NCI-H2171 (cell line): ENCODE data around the gene NETO2.
"Not testable (repeated sequence)": the region's sequence is repeated elsewhere in the genome, so short reads cannot be mapped to it uniquely, and the experiment has no call there.

Experiments
- DNase-seq: peaks from one replicate; lab custom pipeline; 2025; lab: John Stamatoyannopoulos, UW

Gene NETO2

DNA sequence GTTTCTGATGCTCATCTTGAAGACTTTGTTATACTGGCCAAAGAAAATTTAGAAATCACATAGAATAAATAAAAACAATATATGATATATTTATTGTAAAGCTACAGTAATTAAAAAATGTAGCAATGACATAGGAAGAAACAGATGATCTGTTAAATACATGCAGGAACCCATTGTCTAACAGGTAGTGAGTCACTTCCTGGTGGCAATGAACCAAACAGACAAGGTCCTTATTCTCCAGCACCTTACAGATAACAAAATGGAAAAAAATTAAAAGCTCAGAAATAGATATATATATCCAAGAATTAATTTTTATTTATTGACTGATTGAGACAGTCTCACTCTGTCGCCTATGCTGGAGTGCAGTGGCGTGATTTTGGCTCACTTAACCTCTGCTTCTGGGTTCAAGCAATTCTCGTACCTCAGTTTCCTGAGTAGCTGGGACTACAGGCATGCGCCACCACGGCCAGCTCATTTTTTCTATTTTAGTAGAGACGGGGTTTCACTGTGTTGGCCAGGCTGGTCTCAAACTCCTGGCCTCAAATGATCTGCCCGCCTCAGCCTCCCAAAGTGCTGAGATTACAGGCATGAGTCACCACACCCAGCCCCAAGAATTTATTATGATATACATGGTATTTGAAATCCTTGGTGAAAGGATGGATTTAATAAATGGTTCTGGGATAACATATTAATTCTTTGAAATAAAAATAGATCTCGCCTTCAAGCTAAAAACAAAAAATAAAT, 7.5 kb downstream of the NETO2 start:
- DNase-seq: no peak

DNA sequence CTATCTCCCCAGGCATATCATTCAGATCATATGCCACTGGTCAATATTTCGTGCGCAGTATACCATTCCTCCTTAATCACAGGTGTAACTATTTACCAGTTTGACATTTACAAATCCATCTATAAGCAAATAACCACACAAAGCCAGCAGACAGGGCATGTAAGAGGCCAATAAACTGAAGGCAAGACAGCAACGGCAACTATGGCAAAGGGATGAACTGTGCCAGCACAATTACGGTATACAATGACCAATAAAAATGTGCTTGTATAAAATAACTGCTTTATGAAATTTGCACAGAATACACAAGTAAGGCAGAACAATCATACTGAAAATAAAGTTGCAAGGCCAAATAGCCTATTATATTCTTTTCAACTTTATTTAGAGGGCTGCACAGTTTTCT, 9.2 kb downstream of the NETO2 start:
- no peak for DNase-seq

DNA sequence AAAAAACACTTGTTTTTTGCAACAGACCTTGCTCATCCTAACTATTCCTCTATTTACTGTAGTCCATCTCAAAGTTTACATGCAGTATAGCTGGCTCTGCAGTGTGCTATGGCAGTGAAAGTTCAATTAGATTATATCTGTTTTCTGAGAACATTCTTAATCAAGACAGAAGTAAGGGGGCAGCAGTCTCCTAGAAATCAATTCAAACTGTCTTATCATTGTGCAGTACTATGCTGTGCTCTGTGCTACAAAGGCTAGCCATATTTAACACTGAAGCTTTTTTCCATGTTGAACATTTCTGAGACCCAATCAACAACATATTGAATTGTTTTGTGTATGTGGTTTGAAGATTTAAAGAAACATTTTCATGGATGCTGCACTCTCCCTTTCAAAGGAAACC, 11.4 kb downstream of the NETO2 start:
- no peak for DNase-seq

DNA sequence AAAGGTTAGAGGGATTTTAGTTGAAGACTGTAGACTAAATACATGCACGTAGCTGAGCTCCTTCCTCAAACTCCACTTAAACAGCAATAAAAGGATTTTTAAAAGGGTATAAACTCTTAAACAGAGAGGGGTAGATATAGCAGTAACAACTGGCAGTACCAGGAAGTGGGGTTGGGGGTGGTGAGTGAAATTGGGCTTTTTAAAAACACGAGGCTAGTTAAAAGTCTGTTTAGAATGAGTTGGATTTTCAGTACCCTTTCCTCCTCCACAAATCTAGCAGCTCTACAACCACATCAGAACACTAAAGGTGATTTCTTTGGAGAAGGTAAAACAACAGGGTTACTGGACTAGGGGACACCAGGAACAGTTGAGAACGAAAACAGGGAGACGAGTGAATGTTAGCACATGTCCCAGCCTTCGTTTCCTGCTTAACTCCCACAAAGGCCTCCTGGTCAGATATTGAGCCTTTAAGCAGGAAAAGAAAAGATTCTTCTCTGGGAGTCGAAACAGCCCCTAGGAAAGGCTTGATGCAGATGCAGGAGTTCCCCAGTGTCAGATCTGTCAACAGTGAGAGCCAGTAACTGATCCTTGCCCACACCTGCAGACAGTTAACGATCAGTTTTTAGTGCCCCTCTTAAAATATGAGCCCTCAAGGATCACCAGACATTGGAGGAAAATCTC, 13.8 kb downstream of the NETO2 start:
- no peak for DNase-seq

DNA sequence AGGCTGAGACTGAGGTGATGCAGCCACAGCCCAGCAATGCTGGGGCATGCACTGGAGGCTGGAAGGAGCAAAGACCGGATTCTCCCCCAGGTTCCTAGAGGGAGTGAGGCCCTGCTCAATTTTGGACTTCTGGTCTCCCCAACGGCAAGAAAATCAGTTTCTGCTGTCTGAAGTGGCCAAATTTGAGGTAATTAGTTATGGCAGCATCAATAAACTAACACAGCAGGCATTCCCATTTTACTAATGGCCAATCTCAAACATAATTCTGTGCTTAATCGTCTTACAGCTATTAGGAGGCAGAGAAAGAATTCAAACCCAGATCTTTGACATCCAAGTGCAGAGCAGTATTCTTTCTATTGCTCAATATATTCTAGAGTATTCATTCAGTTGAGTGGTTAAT, 16.2 kb downstream of the NETO2 start:
- no peak for DNase-seq

DNA sequence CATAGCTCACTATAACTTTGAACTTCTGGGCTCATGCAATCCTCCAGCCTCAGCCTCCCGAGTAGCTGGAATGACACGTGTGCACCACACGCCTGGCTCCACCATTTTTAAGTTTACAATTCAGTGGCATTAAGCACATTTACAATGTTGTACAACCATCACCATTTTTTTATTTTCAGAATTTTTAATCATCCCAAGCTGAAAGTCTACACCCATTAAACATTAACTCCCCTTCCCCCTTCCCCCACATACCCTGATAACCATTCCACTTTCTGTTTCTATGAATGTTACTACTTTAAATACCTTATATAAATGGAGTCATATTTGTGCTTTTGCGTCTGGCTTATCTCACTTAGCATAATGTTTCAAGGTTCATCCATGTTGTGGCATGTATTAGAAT, 18.0 kb downstream of the NETO2 start:
- no peak for DNase-seq

DNA sequence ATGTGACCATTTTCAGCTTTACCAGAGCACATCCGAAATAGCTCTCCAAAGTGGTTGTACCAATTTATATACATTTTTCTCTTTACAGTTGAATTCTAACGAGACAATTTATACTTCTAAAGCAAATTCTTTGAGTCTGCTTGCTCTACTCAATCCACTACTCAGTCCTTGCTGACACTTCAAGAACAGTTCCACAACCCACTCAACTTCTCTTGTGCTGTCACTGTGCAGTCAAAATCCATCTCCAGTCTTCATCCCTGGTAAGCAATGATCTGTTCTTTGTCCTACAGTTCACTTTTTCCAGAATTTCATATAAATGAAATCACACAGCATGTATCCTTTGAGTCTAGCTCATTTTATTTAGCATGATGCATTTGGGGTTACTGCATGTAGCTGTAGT, 30.6 kb downstream of the NETO2 start:
- no peak for DNase-seq

DNA sequence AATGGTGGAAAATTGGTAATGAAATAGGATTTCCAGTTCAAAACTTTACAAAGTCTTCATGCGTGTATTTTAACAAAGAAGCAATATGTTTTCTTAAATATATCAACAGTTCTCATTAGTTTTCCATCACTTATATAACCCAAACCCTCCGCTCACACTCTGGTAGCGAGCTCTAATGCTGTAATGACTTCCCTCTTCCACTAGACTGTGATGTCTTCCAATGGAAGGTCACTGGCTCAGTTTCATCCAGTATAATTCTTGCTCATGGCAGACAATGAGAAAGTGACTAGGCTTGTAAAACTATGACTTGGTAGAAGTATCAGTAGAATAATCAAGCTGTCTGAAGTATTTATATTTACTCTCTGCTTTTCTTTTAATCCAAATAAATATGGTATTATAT, 32.8 kb downstream of the NETO2 start:
- DNase-seq: no peak

DNA sequence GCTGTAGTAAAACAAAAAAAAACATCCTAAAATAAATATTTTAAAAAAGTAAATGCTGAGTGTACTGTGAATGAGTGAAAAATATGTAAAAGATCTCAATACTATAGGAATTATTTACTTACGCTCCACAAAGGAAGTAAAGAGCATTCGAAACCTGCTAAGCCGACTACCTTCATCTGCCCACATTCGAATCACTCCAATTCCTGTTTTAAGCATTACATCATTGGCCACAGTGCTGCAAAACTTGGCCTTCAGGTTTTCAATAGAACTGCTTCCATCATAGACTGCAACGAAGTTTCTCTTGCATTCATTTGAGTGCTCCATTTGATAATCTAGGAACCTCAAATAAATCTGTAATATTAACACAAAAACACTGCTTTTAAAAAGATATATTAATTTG, 34.4 kb downstream of the NETO2 start:
- no peak for DNase-seq

DNA sequence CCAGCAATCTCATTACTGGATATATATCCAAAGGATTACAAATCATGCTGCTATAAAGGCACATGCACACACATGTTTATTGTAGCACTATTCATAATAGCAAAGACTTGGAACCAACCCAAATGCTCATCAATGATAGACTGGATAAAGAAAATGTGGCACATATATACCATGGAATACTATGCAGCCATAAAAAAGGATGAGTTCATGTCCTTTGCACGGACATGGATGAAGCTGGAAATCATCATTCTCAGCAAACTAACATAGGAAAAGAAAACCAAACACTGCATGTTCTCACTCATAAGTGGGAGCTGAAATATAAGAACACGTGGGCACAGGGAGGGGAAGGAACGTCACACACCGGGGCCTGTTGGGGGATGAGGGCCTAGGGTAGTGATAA, 40.8 kb downstream of the NETO2 start:
- not testable (repeated sequence) for DNase-seq

DNA sequence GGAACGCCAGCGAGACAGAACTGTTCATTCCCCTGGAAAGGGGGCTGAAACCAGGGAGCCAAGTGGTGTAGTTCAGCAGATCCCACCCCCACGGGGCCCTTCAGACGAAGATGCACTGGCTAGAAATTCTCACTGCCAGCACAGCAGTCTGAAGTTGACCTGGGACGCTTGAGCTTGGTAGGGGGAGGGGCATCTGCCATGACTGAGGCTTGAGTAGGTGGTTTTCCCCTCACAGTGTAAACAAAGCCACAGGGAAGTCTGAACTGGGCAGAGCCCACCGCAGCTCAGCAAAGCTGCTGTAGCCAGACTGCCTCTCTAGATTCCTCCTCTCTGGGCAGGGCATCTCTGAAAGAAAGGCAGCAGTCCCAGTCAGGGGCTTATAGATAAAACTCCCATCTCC, 46.6 kb downstream of the NETO2 start:
- not testable (repeated sequence) for DNase-seq

DNA sequence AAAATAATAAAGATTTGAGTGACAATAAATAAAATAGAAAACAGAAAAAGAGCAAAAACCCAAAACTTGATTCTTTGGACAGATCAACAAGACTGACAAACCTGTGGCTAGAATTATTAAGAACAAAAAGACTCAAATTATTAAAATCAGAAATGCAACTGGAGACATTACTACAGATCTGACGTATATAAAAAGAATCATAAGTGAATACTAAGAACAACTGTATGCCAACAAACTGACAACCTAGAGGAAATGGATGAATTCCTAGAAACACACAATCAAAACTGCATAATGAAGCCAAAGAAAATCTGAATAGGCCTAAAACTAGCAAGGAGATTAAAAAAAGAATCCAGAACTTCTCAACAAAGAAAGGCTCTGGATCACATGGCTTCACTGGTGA, 47.4 kb downstream of the NETO2 start:
- DNase-seq: no peak

DNA sequence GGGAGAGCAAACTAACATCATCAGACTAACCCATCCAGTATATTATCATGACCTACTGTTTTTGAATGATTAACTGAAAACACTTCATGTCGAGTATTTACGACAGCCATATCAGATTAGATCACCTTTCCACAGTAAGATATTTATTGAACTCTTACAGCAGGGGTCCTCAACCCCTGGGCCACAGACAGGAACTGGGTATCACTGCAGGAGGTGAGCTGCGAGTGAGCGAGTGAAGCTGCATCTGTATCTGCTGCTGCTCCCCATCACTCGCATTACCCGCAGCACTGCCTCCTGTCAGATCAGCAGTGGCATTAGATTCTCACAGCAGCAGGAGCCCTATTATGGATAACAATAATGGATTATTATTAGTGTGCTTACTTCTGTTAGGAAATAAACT, 59.5 kb downstream of the NETO2 start:
- no peak for DNase-seq

DNA sequence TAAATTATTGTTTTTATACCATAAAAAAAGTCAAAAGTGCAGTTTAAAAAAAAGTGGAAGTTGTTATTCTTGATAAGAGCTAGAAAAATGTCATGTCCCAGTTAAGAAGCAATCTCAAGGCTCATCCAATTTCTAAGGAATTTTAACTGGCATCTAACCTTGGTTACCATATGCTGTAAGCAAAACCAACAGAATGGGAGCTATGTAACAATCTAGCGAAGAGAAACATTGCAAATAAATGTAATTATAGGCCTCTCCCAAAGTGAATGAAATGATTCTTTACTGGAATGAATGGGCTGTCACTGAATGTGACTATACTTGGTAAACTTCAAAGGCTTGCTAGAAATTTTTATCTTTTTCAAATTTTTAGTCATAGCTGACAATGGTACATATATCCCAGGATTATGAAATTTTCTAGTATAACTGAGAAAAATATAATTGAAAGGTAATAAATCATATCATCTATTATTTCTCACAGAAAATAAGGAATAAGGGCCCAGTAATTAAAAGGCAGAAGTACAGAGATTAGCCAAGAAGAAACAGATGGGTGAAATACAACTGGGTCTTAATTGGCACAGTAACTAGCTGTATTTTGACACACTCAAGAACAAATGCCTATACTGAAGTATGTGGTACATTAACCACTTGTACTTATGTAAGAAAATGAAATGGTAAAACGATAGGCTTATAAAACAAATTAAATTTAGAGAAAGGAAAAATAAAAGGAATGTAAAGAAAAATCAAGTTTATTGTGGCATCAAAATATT, 61.5 kb downstream of the NETO2 start:
- no peak for DNase-seq

DNA sequence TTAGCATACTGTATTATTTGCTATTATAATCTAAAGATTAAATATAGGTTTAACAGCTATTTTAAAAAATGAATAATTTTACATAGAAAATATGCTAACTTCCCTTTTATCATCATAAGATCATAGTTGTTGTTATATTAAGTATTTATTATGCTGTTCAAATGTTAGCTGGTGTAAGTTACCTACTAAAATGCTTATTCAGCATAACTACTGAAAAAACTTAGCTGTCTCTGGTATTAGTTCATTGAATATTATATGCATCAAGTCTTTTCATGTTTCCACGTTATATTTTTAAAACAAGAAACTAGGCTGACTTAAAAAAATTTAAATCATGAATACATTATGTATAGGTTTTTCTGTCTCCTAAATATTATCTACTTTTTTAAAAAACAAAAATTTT, 62.6 kb downstream of the NETO2 start:
- DNase-seq: no peak

DNA sequence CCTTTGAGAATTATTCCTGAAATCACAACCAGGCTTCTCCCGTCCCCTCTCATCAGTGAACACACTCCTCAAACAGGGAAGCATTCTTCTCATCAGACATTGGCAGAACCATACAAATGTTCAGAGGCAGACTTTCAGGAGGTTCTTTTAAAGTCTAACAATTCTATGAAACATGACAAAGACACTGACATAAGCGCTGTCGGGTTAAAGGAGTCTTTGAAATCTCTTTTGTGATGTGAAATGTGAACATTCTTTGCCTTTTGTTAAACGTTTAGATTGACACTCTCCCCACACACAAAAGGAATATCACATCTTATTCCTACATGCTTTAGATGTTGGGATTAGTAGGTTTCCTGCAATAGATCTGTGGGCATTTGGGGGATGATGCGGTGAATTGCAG, 63.9 kb downstream of the NETO2 start:
- DNase-seq: no peak

DNA sequence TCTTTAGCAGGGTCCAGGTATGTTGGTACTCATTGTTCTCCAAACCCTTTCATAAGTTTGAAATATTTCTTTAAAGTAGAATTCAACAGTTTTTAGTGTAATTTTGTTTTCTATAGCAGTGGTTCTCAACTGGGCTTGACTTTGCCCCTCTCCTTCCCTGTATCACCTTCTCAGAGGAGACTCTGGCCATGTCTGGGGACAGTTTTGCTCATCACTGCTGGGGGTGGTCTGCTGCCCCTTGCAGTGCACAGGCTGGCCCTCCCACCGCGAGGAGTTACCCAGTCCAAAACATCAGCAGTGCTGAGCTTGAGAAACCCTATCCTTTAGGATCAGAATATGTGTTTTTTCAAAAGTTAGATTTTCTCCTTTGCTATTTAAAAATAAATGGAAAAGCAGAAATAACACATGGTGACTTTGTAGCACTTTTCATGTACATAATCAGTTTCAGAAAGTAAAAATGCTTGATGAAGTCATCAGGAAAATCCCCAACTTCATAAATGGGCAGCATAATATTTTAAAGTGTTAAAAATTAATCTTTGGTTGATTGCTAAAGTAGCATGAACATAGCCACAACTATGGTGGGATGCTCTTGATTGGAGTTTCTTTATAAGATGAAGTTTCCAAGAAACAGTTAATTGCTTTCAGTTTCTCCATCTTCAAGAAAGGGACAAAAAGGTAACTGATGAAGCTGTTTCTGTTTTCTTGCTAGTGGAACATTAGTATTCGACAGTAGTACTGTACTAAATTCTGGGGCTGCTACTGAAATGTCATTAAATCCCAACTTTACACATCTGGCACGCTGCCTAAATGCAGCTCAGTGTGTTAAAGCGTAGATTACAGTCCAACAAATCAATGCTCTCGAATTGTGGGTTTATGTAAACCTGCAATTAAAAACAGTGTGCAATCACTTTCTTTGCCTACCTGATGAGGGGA, 70.3 kb downstream of the NETO2 start:
- no peak for DNase-seq

DNA sequence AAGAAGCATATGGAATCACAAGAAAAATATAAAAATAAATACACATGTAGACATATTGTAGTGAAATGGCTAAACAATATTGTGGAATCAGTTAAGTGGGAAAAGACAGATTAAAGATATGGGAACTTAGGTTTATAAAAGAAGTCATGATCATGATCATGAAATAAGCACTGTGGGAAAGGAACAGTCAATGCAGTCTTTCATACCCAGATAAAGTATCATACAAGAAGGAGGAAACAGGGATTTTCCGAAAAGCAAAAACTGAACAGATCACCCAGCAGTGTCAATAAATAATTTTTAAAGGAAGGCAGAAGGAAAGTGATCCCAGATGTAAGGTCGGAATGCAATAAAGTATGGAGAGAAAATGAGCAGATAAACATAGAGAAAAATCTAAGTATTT, 71.6 kb downstream of the NETO2 start:
- no peak for DNase-seq

DNA sequence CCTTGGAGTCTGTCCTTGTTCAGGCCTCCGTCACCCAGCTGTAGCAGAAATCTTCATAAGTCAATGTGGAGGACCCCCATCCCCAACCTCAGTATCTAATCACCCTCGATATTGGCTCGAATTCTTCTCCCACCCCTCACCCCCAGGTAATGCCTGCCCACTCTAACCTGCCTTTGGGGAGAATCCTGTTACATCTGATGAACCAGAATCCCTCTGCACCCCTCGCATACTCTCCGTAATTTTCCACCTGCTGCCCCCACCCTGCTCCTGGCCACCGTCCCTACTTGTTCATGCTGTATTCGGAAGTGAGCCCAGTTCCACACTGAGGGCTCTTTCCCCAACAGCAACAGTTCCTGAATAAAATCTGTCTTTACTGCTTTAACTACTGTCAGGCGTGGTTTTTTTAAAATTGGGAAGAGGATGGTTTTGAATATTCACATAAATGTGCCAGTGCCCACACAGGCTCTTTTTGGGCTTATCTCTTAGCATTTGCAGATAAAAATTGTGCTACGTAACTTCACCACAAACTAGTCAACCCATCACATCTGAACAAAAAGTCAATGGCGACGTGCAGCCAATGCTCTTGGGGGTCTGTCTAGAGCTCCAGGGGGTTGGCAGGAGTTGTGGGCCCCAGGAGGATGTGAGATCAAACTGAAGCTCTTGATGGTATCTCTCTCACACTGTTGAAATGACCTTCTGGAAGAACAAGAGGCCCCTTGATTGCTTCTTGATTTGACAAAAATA, 73.7 kb downstream of the NETO2 start:
- DNase-seq: no peak

DNA sequence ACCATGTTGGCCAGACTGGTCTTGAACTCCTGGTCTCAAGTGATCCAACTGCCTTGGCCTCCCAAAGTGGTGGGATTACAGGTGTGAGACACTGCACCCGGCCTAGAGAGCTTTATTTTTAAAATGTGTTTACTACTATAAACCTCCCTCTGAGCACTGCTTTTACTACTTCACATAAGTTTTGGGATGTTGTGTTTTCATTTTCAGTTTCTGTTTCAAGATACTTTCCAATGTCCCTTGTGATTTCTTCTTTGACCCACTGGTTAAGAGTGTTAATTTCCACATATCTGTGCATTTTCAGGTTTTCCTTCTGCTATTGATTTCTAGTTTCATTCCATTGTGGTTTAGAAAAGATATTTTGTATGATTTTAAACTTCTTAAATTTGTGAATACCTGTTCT, 74.4 kb downstream of the NETO2 start:
- no peak for DNase-seq

DNA sequence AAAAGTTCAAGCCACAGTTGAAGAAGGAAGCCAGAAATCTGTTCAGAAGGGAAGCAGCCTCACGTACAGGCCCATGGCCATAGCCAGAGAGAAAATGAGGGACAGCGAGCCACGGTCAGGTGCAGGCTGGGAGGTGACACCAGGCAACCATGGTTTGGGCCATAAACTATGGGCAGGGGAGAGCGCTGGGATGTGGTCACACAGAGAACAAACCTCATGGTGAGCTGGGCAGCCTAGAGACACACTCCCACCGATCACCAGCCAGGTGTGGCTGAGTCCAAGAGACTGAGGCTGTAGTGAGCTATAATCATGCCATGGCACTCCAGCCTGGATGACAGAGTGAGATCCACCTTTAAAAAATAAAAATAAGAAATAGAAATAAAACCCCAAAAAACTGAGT, 76.5 kb downstream of the NETO2 start:
- no peak for DNase-seq
